ENCODE results near the gene RFX4. TPM values are rescaled to one million over a fixed set of nuclear protein-coding genes. Genes with fewer than 3 reads are reported as not detected.

RFX4 gene
- total and polyA plus RNA-seq, 2 donors from 2014 or later, result not detected

GRCh38 chr12:106631150-106631549 is 48.3 kb downstream of the RFX4 start:
- intact Hi-C loops (cut with DNase I), result no loop called here
- H3K27ac ChIP-seq (ENCODE audit: low read depth in 2 of 2, low read length in 2 of 2), result no peak overlapping the region
- no peaks in the 10 kb centered on the region for H3K36me3 ChIP-seq (ENCODE audit: control insufficient read depth in 2 of 3, insufficient read depth in 3 of 3, low read length in 3 of 3)
- no peak overlapping the region for H3K9ac ChIP-seq (ENCODE audit: low read length in 3 of 3)
- H3K4me1 ChIP-seq (ENCODE audit: control insufficient read depth in 2 of 3, insufficient read depth in 2 of 3, low read depth in 1 of 3, low read length in 3 of 3), result no peaks in the 10 kb centered on the region
- no peak for TF ChIP-seq CTCF (IDR thresholded peaks at IDR 0.05; ENCODE audit: borderline replicate concordance, extremely low read depth, insufficient read depth)
- H3K4me3 ChIP-seq (ENCODE audit: low read length in 3 of 3), result no peak overlapping the region
- FAIRE-seq (no peak), DNase-seq (no peak)
- H3K27me3 ChIP-seq (ENCODE audit: control insufficient read depth, insufficient read depth, low read length), result no peaks in the 10 kb centered on the region
- no peaks in the 10 kb centered on the region for H3K9me3 ChIP-seq (ENCODE audit: control insufficient read depth in 2 of 3, insufficient read depth in 1 of 3, low read length in 3 of 3)

- H3K9ac ChIP-seq (ENCODE audit: low read length in 3 of 3), result no peak overlapping the region
- no peak for FAIRE-seq
- H3K36me3 ChIP-seq (ENCODE audit: control insufficient read depth in 2 of 3, insufficient read depth in 3 of 3, low read length in 3 of 3), result no peaks in the 10 kb centered on the region
- intact Hi-C loops (cut with DNase I), result no loop called here
- no peak for DNase-seq
- H3K9me3 ChIP-seq (ENCODE audit: control insufficient read depth in 2 of 3, insufficient read depth in 1 of 3, low read length in 3 of 3), result no peaks in the 10 kb centered on the region
- H3K4me1 ChIP-seq (ENCODE audit: control insufficient read depth in 2 of 3, insufficient read depth in 2 of 3, low read depth in 1 of 3, low read length in 3 of 3), result no peaks in the 10 kb centered on the region
- no peak overlapping the region for H3K4me3 ChIP-seq (ENCODE audit: low read length in 3 of 3)
- H3K27ac ChIP-seq (ENCODE audit: low read depth in 2 of 2, low read length in 2 of 2), result no peak overlapping the region
- no peaks in the 10 kb centered on the region for H3K27me3 ChIP-seq (ENCODE audit: control insufficient read depth, insufficient read depth, low read length)
- TF ChIP-seq CTCF (IDR thresholded peaks at IDR 0.05; ENCODE audit: borderline replicate concordance, extremely low read depth, insufficient read depth), result no peak
Measured at GRCh38 chr12:106631797-106632196, 49.0 kb downstream of the RFX4 start.

- Histone ChIP-seq H3K36me3 (ENCODE audit: control insufficient read depth in 2 of 3, insufficient read depth in 3 of 3, low read length in 3 of 3) (no peaks in the 10 kb centered on the region), H3K4me1 (ENCODE audit: control insufficient read depth in 2 of 3, insufficient read depth in 2 of 3, low read depth in 1 of 3, low read length in 3 of 3) (no peaks in the 10 kb centered on the region), H3K27ac (ENCODE audit: low read depth in 2 of 2, low read length in 2 of 2) (no peak overlapping the region), H3K9ac (ENCODE audit: low read length in 3 of 3) (no peak overlapping the region), H3K4me3 (ENCODE audit: low read length in 3 of 3) (no peak overlapping the region), H3K27me3 (ENCODE audit: control insufficient read depth, insufficient read depth, low read length) (no peaks in the 10 kb centered on the region), H3K9me3 (ENCODE audit: control insufficient read depth in 2 of 3, insufficient read depth in 1 of 3, low read length in 3 of 3) (no peaks in the 10 kb centered on the region)
- intact Hi-C loops (cut with DNase I), result no loop called here
- no peak for TF ChIP-seq CTCF (IDR thresholded peaks at IDR 0.05; ENCODE audit: borderline replicate concordance, extremely low read depth, insufficient read depth)
- FAIRE-seq (no peak), DNase-seq (no peak)
Measured at GRCh38 chr12:106632797-106633450, 50.1 kb downstream of the RFX4 start.

- TF ChIP-seq CTCF (IDR thresholded peaks at IDR 0.05; ENCODE audit: borderline replicate concordance, extremely low read depth, insufficient read depth), result no peak
- Histone ChIP-seq H3K27ac (ENCODE audit: low read depth in 2 of 2, low read length in 2 of 2) (no peak overlapping the region), H3K36me3 (ENCODE audit: control insufficient read depth in 2 of 3, insufficient read depth in 3 of 3, low read length in 3 of 3) (no peaks in the 10 kb centered on the region), H3K9ac (ENCODE audit: low read length in 3 of 3) (no peak overlapping the region), H3K4me1 (ENCODE audit: control insufficient read depth in 2 of 3, insufficient read depth in 2 of 3, low read depth in 1 of 3, low read length in 3 of 3) (no peaks in the 10 kb centered on the region), H3K9me3 (ENCODE audit: control insufficient read depth in 2 of 3, insufficient read depth in 1 of 3, low read length in 3 of 3) (no peaks in the 10 kb centered on the region), H3K4me3 (ENCODE audit: low read length in 3 of 3) (no peak overlapping the region), H3K27me3 (ENCODE audit: control insufficient read depth, insufficient read depth, low read length) (no peaks in the 10 kb centered on the region)
- DNase-seq (no peak), FAIRE-seq (no peak)
- intact Hi-C loops (cut with DNase I), result no loop called here
Measured at GRCh38 chr12:106633451-106633823, 50.6 kb downstream of the RFX4 start.
